WTC11 (cell line): ENCODE measurements around the gene IFI27. TPM values are rescaled to one million over a fixed set of nuclear protein-coding genes. Genes with fewer than 3 reads are reported as not detected.

Experiments
- ATAC-seq: fragments of 200-7000 bp; cut with Tn5 transposase; 2 replicates; pipeline ENCODE4 v1.10.0; 2021; ENCODE audit warnings: mild to moderate bottlenecking, moderate library complexity
- CTCF ChIA-PET: fragments of 300-600 bp; sonication (Branson Sonifier 250); formaldehyde crosslinking; loops from one replicate; lab custom pipeline; 2021; ENCODE audit warnings: antibody characterized with exemption; lab: Charles Lee
- POLR2A ChIA-PET: fragments of 350-600 bp; sonication (Branson Sonifier 250); formaldehyde crosslinking; loops from one replicate; lab custom pipeline; 2021; ENCODE audit warnings: antibody characterized with exemption; lab: Charles Lee
- DNase-seq: peaks from one replicate; pipeline ENCODE4 v3.0.0; 2021; ENCODE audit warnings: low spot score
- H3K27ac Mint-ChIP-seq: 2 replicates; pipeline ENCODE4 v1.8.0; 2021; ENCODE audit warnings: mixed read lengths
- H3K27me3 Mint-ChIP-seq: 2 replicates; pipeline ENCODE4 v1.8.0; 2021; ENCODE audit warnings: low read depth, mild to moderate bottlenecking, moderate library complexity, mixed read lengths
- H3K36me3 Mint-ChIP-seq: 2 replicates; pipeline ENCODE4 v1.8.0; 2021; ENCODE audit warnings: mixed read lengths
- H3K4me1 Mint-ChIP-seq: 2 replicates; pipeline ENCODE4 v1.8.0; 2022; ENCODE audit warnings: mixed read lengths
- H3K4me3 Mint-ChIP-seq: 2 replicates; pipeline ENCODE4 v1.8.0; 2021; ENCODE audit warnings: mild to moderate bottlenecking, moderate library complexity, mixed read lengths
- H3K9me3 Mint-ChIP-seq: 2 replicates; pipeline ENCODE4 v1.8.0; 2021; ENCODE audit warnings: mixed read lengths
- ARID4B ChIP-seq: sonication (generic); formaldehyde crosslinking; IDR thresholded peaks from 2 replicates; pipeline ENCODE4 v1.8.0; 2023; ENCODE audit warnings: missing genetic modification reagents, mild to moderate bottlenecking, borderline replicate concordance
- ATF1 ChIP-seq: sonication (generic); formaldehyde crosslinking; IDR thresholded peaks from 2 replicates; pipeline ENCODE4 v1.8.1; 2023; ENCODE audit warnings: mild to moderate bottlenecking, moderate library complexity, missing genetic modification reagents
- ATF6 ChIP-seq: sonication (generic); formaldehyde crosslinking; IDR thresholded peaks from 2 replicates; pipeline ENCODE4 v1.8.1; 2023; ENCODE audit warnings: mild to moderate bottlenecking, missing genetic modification reagents
- CREB1 ChIP-seq: sonication (generic); formaldehyde crosslinking; IDR thresholded peaks from 2 replicates; pipeline ENCODE4 v1.8.0; 2023; ENCODE audit warnings: mild to moderate bottlenecking, missing genetic modification reagents
- CTCF ChIP-seq: fragments of 200-600 bp; IDR thresholded peaks from 2 replicates; pipeline ENCODE4 v1.8.0; 2022; ENCODE audit warnings: antibody characterized with exemption
- EMX1 ChIP-seq: fragments of 250-450 bp; sonication (Bioruptor Pico); IDR thresholded peaks from 2 replicates; pipeline ENCODE4 v1.8.0; 2021; ENCODE audit warnings: mild to moderate bottlenecking
- ESRRA ChIP-seq: sonication (generic); formaldehyde crosslinking; IDR thresholded peaks from 2 replicates; pipeline ENCODE4 v1.8.1; 2022; ENCODE audit warnings: mild to moderate bottlenecking, missing genetic modification reagents, borderline replicate concordance
- FOXP4 ChIP-seq: sonication (generic); formaldehyde crosslinking; IDR thresholded peaks from 2 replicates; pipeline ENCODE4 v1.8.0; 2022; ENCODE audit warnings: mild to moderate bottlenecking, missing genetic modification reagents
- KAT7 ChIP-seq: sonication (generic); formaldehyde crosslinking; IDR thresholded peaks from 2 replicates; pipeline ENCODE4 v1.8.1; 2023; ENCODE audit warnings: missing genetic modification reagents, mild to moderate bottlenecking, borderline replicate concordance
- MXD4 ChIP-seq: fragments of 250-450 bp; sonication (Bioruptor Pico); IDR thresholded peaks from 2 replicates; pipeline ENCODE4 v1.8.0; 2021; ENCODE audit warnings: mild to moderate bottlenecking, moderate library complexity, borderline replicate concordance
- PRDM15 ChIP-seq: sonication (generic); formaldehyde crosslinking; IDR thresholded peaks from 2 replicates; pipeline ENCODE4 v1.8.0; 2022; ENCODE audit warnings: missing genetic modification reagents
- SMAD4 ChIP-seq: sonication (generic); formaldehyde crosslinking; IDR thresholded peaks from 2 replicates; pipeline ENCODE4 v1.8.0; 2022; ENCODE audit warnings: mild to moderate bottlenecking, missing genetic modification reagents
- STAT6 ChIP-seq: sonication (generic); formaldehyde crosslinking; conservative IDR thresholded peaks from 2 replicates; pipeline ENCODE4 v1.8.1; 2023; ENCODE audit warnings: mild to moderate bottlenecking, low read depth, missing genetic modification reagents, moderate library complexity
- TCF7 ChIP-seq: sonication (generic); formaldehyde crosslinking; IDR thresholded peaks from 2 replicates; pipeline ENCODE4 v1.8.0; 2022; ENCODE audit warnings: mild to moderate bottlenecking, low read depth, missing genetic modification reagents, moderate library complexity
- TP53 ChIP-seq: sonication (generic); formaldehyde crosslinking; IDR thresholded peaks from 2 replicates; pipeline ENCODE4 v1.8.1; 2023; ENCODE audit warnings: mild to moderate bottlenecking, missing genetic modification reagents
- ZNF396 ChIP-seq: fragments of 250-450 bp; sonication (Bioruptor Pico); IDR thresholded peaks from 2 replicates; pipeline ENCODE4 v1.8.0; 2021; ENCODE audit warnings: mild to moderate bottlenecking, moderate library complexity, borderline replicate concordance
- ZNF671 ChIP-seq: fragments of 250-450 bp; sonication (Bioruptor Pico); IDR thresholded peaks from 2 replicates; pipeline ENCODE4 v1.8.0; 2021; ENCODE audit warnings: mild to moderate bottlenecking
- total RNA-seq: library from RNA; stranded (reverse); gene quantifications from 3 replicates; pipeline ENCODE4 v1.2.3, GENCODE V29; 2021

Gene IFI27
- total RNA-seq, 1 experiment from 2014 or later = 1.8 TPM

- ATAC-seq (no peak), DNase-seq (no peak)
- H3K36me3 Mint-ChIP-seq = peaks cover 41% of the 10 kb centered on the region
- POLR2A ChIA-PET = no interaction called here
- peaks cover 29% of the 10 kb centered on the region for H3K4me1 Mint-ChIP-seq
- peaks cover 19% of the 10 kb centered on the region for H3K9me3 Mint-ChIP-seq
- CTCF ChIA-PET = no interaction called here
- H3K4me3 Mint-ChIP-seq = no peak overlapping the region
- no peaks in the 10 kb centered on the region for H3K27me3 Mint-ChIP-seq
- H3K27ac Mint-ChIP-seq = no peak overlapping the region
- TF ChIP-seq ESRRA = no peak
- no peak for TF ChIP-seq TP53 (CRISPR knock-in tag)
- no peak for TF ChIP-seq ATF1 (CRISPR knock-in tag)
- no peak for TF ChIP-seq PRDM15
- TF ChIP-seq MXD4 (CRISPR knock-in tag) = no peak
- no peak for TF ChIP-seq TCF7
- no peak for TF ChIP-seq ARID4B
- TF ChIP-seq ZNF671 (CRISPR knock-in tag) = no peak
- no peak for TF ChIP-seq KAT7
- no peak for TF ChIP-seq SMAD4 (CRISPR knock-in tag)
- no peak for TF ChIP-seq CTCF
Measured at GRCh38 chr14:94077823-94078222, 32.7 kb upstream of the IFI27 start.

- Mint-ChIP-seq H3K27me3 (no peaks in the 10 kb centered on the region), H3K9me3 (peaks cover 9% of the 10 kb centered on the region), H3K4me1 (peaks cover 29% of the 10 kb centered on the region), H3K36me3 (peaks cover 30% of the 10 kb centered on the region), H3K4me3 (peak overlapping the region; percentile 100), H3K27ac (peak overlapping the region; percentile 93)
- no peak for DNase-seq
- ChIA-PET POLR2A (interaction anchor here (1.1 to 1.4 kb wide), 4 partner anchors 14 to 49 kb away, joined by 3 to 5 read pairs (median 4); partner anchors contain the start of gene IFI27L2), CTCF (interaction anchor here (1.1 to 2.8 kb wide), 6 partner anchors 28 to 354 kb away, joined by 3 to 20 read pairs (median 11); no protein-coding TSS in a partner anchor)
- no peak for ATAC-seq
- TF ChIP-seq CREB1 = no peak
- TF ChIP-seq STAT6 (CRISPR knock-in tag) = no peak
- no peak for TF ChIP-seq ZNF396 (CRISPR knock-in tag)
- no peak for TF ChIP-seq FOXP4
- no peak for TF ChIP-seq ZNF671 (CRISPR knock-in tag)
- no peak for TF ChIP-seq ATF6 (CRISPR knock-in tag)
- TF ChIP-seq EMX1 (CRISPR knock-in tag) = no peak
Measured at GRCh38 chr14:94079891-94080620, 30.5 kb upstream of the IFI27 start.
